GM12801 (cell line): Measurements from ENCODE around the gene CGNL1.

ENCODE experiments used
- CTCF ChIP-seq: IDR thresholded peaks from one replicate; pipeline ENCODE4 v1.5.1; 2011; ENCODE audit warnings: control low read depth; ENCODE audit not compliant: insufficient read length; ENCODE audit errors: extremely low read depth

Gene CGNL1

GRCh38 chr15:57379487-57379886 is 3.2 kb downstream of the CGNL1 start:
- TF ChIP-seq CTCF = no peak

DNA sequence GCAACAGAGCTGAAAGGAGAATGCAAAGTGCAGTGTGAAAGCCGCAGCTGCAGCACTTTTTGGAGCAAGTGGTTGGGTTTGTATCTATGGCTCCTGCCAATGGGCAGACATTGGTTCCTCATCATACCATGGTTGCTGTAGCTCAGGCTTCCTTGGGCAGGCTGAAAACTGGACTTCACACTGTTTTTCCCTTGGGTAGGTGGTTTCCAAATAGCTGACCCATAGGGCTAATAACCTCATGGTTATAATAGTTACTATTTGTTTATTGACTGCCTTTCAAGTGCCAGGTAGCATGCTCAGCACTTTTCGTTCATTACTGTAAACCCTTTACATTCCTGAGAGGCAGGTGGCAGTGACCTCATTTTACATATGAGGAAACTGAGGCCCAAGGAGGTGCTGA is 4.5 kb downstream of the CGNL1 start:
- no peak for TF ChIP-seq CTCF

DNA sequence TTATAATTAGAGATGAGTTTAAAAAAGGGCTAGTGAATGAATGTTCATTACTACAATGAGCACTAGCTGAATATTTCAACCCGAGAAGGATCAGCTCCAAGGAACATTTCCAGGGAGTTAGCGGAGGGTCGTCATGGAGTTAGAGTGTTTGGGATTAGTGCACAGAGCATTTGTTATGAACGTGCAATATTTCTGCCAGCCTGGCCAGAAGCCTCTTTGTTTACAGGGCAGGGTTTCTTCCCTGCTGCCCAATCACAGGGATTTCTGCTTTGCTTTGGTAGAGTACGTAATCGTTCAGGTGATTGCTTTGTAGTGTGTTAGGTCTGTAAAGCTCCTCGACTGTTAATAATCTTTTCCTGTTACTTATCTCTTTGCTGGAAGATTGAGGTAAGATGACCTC is 5.9 kb downstream of the CGNL1 start:
- no peak for TF ChIP-seq CTCF

GRCh38 chr15:57382969-57383368 is 6.7 kb downstream of the CGNL1 start:
- TF ChIP-seq CTCF = no peak

GRCh38 chr15:57384024-57384423 is 7.7 kb downstream of the CGNL1 start:
- TF ChIP-seq CTCF = no peak

DNA sequence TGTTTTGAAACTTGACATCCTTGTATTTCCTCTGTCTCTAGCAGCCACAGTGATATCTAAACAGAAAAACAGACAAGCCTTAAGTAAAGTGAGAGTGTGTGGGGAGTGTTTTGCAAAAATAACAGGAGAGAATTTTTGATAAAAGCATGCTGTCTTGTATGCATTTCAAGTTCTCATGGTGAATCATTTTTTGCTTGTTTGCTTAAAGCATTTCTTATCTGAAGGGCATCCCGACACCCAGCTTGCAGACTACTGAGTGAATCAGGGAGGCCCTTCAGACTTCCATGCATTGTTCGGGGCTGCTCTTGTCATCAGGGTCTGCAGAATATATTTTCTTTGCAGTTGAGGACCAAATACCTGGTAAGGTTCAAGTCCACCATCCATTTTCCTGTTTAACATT is 8.5 kb downstream of the CGNL1 start:
- no peak for TF ChIP-seq CTCF

GRCh38 chr15:57385923-57386390 is 9.7 kb downstream of the CGNL1 start:
- TF ChIP-seq CTCF = no peak

DNA sequence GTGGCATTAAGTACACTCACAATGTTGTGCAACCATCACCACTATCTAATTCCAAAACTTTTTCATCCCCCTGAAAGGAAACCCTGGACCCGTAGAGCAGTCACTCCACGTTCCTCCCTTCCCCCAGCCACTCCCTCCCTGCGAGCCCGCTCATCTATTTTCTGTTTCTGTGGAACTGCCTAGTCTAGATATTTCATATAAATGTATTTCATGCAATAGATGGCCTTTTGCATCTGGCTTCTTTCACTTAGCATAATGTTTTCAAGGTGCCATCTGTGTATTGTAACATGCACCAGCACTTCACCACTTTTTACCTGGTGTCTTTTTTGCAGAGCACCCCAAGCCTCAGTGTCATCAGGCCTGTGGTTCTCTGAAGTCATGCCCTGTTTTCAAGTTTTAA is 10.7 kb downstream of the CGNL1 start:
- TF ChIP-seq CTCF = no peak
